GM19043 (cell line): ENCODE data around the gene TMEM44.

Experiments used
- ATAC-seq: cut with Tn5 transposase; IDR thresholded peaks from one replicate; pipeline ENCODE4 v1.9.1; 2021; ENCODE audit warnings: low read depth; ENCODE audit not compliant: unreplicated experiment

Gene TMEM44

DNA sequence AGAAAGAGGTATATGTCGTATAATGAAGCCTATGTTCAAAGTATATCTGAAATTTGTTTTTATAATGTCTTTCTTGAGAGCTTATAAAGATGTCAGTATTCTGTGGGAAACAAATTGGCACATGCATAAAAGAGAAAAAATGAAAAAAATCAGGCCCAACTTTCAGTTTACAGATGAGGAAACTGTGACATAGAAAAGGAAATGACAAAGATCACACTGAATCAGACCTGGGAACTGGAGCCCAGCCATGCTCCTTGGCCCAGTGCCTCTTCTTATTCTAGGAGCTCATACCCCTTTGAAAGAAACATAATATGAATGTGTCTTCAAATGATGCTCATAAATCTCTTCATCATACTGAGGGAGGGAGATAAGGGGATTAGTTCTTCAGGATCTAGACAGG is 48.4 kb downstream of the TMEM44 start:
- no peak for ATAC-seq

DNA sequence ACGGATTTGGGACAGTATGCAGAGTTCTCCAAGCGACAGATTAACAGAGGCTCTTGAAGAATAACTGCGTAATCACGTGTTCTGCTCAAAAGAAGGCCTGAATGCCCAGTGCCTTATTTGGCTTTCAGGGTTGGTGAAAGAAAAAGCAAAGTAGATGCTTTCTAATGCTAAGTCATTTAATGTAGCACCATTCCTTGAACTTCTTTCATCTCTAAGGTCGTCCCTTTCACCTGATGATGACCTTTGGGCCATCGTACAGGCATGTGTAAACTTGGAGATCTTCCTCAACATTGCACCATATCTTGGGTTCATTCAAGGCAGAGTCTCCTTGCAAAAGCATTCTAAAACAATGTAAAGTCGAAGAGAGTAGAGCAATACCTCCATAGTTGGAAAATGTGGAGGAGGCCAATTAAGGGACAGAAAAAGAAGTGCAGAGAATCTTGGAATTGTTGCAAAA is 48.9 kb downstream of the TMEM44 start:
- ATAC-seq = peak; percentile 6

- no peak for ATAC-seq
These were observed 50.9 kb downstream of the TMEM44 start for GRCh38 chr3:194582196-194582905.

GRCh38 chr3:194579091-194579606 is 54.1 kb downstream of the TMEM44 start:
- ATAC-seq = no peak

DNA sequence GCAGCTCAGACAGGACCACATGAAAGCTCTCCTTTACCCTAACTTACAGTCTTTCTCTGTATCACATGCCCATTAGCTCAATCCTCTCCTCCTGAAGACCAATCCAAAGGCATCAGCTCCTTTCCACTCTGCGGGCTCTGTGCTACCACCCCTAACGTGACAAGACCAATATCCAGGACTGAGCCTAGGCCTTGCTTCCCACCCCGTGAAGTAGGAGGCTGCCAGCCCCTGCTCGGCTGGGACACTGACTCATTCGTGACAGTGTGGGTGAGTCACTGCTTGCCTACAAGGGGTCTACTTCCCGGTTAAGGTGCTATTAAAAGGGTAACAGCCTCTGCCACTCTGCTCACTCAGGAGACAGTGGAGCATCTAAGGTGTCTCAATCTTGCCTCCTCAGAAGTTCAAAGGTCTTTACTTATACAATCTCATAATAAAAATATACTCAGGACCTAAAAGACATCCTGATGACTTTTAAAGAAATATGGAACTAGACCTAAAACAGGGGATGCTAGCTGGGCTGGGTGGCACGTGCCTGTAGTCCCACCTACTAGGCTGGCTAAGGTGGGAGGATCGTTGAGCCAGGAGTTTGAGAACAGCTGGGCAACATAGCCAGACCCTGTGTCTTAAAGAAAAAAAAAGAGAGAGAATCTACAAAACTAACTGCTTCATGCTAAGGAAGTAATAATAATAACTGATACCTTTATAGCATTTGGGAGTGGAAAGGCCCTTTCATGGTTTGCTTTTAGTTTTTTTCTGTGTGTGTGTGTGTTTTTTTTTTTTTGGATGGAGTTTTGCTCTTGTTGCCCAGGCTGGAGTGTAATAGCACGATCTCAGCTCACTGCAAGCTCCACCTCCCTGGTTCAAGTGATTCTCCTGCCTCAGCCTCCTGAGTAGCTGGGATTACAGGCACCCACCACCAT is 55.0 kb downstream of the TMEM44 start:
- ATAC-seq = no peak

DNA sequence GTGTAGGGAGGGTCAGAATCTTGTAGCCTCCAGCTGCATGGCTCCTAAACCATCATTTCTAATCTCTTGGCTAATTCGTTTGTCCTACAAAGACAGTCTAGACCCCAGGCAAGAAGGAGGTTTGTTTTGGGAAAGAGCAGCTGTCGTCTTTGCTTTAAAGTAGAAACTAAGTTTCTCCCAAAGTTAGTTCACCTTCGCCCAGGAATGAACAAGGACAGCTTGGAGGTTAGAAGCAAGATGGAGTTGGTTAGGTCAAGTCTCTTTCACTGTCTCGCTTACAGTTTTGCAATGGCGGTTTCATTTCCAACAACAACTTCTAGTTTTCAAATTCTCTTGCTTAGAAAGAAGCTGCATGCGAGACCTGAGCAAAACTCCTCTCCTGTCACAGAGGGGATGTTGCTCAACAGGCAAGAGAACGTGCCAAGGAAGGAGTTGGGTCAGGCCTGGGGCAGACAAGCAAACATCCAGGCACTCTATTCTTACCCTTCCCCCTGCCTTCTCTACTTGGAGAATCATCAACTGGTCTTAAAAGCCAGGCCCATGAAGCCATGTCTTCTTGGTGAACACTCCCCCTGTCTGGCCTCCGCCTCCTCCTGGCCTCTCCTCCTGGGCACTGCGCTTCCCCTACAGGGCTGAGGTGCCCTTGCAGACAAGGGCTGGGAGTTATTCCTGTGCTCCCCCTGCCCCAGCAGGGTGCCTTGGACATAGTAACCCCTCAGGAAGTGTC is 57.6 kb downstream of the TMEM44 start:
- no peak for ATAC-seq

GRCh38 chr3:194574639-194575483 is 58.4 kb downstream of the TMEM44 start:
- no peak for ATAC-seq

DNA sequence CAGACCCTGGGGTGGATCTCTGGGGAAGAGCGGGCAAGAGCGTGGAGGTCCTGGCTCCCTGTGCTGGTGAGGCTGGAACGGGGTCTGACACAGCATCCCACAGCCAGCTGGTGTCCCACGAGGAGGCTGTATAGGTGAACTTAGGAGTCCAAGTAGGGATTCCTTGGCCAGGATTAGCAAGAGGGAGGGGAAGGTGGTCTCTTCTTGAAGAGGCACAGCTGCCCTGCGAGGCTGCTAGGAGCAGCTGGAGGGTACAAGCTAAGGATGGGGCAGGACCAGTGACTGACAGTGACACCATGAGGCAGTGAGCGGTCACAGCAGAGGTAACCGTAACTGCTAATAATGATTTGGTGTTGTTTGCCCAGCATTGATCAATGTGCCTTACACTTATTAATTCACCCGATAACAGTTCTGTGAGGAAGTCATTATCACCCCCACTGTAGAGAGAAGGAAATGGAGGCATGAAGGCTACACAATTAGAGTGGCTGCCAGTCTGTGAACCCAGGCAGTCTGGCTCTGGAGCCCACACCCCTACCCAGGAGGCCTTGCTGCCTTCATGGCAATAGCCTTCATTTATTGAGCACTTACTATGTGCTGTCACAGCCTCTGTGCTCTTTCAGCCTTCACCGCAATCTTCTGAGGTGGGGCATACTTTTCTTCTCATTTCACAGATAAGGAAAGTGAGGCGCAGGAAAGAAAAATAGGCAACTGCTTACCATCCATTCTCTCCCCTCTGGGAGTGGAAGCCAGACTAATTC is 59.4 kb downstream of the TMEM44 start:
- ATAC-seq = peak; percentile 84

DNA sequence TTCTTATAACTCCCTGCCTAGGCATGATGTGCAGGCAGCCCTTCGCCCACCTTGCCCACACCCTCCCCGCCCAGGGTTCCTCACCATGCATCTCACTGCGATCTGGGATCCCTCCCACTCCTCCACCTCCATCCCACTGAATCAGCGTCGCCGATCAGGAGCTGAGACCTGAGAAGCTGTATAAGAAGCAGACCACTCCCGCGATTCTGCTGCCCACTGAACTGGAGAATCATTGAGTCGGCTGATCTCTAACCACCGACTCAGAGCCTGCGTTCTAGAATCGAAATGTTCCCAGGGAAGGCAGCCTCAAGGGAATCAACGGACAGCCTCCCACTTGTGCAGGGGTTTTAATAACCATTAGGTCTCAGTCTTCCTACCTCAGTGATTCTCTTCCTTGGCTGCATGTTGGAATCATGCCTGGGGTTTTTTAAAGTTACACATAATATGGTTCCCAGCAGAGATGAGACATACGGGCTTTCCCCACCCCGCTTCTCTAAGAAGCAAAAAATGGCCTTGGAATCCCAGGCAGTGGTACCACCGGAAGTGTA is 60.2 kb downstream of the TMEM44 start:
- ATAC-seq = no peak

GRCh38 chr3:194572143-194572789 is 61.0 kb downstream of the TMEM44 start:
- no peak for ATAC-seq

DNA sequence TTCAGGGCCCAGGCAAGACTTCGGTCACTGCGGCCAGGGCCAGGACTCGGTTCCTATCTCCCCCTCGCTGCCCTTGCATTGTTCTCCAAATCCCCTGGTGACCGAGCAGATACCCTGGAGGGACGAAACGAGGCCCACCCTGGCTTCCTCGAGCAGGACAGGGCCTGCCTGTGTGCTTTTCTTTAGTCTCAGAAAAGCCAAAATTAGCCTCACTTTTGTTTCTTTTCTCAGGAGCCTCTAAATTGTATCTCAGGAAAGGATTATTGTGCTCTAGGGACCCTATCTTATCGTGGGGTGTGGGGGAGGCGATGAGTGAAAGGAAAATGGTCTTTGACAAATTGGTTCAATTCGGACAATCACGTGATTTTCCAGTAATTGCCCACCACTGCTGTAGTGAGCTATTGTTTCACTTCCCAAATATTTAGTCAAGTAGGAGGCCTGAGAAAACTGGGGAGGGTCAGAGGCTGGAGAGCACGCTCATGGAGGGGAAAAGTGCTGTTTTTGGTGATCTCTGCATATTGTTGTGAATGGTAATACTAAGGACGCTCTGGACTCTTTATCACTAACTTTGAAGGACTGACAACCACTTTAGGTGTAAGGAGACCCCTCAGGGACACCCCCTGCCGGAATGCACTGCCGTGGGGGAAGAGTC is 61.6 kb downstream of the TMEM44 start:
- no peak for ATAC-seq

DNA sequence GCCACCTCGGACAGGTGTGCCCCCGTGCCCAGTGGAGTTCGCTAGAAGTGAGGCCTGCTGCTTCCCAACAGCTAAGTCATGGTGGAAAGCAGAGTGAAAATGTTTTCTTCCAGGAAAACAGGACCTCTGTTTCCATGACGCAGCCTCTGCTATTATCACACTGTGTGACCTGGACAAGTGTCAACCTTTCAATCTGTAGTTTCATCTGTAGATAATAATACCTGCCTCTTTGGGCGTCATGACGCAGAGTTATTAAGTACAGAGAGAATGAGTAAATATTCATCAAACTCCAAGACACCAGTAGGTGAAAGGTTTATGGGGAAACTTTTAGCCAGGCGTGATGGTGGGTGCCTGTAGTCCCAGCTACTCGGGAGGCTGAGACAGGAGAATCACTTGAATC is 62.3 kb downstream of the TMEM44 start:
- no peak for ATAC-seq

DNA sequence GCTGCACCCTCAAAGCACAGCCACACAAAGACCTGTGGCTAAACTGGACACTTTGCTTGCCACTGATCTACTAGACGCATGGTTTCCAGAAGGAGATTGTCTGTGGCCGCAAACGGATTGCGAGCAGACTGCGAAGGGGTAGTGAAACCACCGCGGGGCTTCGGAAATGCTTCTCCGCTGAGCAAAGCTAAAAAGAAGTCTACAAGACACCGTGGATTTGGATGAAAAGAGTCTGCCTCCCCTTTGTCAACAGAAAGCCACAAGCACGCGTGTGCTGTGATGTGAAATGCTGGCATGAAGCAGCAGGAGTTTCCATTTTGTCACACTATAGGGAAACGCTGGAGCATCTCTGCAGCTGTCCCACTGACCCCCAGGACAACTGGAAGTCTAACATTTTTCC is 63.0 kb downstream of the TMEM44 start:
- ATAC-seq = no peak

DNA sequence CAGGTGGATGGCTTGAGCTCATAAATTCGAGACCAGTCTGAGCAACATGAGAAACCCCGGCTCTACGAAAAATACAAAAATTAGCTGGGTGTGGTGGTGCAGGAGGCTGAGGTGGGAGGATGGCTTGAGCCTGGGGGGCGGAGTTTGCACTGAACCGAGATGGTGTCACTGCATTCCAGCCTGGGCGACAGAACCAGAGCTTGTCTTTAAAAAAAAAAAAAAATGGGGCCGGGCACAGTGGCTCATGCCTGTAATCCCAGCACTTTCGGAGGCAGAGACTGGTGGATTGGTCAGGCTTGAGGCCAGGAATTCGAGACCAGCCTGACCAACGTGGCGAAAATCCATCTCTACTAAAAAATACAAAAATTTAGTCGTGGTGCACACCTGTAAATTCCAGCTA is 64.0 kb downstream of the TMEM44 start:
- ATAC-seq = no peak

GRCh38 chr3:194565597-194566190 is 67.5 kb downstream of the TMEM44 start:
- ATAC-seq = no peak

- no peak for ATAC-seq
These were observed 70.2 kb downstream of the TMEM44 start for GRCh38 chr3:194562986-194563385.

- no peak for ATAC-seq
These were observed 71.8 kb downstream of the TMEM44 start for GRCh38 chr3:194561306-194561974.
